ENCODE measurements around the gene USP5. TPM values are rescaled to one million over a fixed set of nuclear protein-coding genes. Genes with fewer than 3 reads are reported as not detected.
A peak's percentile ranks its signal among the peaks of the same experiment; 100 is the strongest.

Gene USP5
- total RNA-seq, 1 experiment from 2014 or later: 175 TPM

DNA sequence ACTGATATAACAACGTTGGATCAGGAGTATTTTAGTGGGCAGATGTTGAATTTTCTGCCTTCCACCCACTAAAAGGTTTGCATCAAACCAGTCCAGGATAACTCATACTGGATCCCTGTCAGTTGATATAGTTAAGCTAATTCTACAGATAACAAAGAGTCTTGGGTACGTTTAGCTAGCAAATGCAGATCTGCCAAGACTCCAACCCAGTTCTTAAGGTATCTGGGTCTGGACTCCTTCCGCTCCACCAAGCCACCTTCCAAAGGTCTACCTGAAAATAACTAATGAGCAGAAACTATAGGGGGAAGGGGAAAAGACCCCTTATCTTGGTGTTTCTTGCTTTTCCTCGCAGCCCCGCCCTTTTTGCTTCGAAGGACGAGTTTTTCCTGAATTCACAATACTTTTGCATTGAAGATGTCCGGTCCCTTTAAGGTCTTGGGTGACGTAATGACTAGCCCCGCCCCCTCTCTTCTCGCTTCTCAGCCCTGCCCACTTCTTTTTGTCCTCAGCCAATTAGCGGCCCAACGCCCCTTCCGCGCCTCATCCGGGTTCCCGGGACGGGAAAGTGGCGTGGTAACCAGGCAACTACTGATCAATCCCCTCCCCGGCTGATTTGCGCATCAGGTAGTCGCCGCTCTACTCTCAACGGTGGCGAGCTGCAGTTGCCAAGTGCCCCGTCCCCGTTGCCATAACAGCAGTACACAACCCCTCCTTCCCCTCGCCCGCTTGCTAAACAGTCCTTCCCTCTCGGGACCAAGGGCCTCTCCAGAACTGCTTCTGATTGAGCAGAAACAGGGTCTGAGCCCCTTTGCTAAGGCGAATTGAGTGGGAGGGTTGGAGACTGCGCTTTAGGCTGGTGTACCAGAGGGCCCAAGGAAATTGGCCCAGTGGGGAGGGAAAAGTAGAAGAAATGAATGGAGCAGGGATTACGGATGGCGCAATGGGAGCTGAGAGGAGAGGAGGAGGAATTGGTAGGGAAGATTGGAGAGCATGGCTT is 52.6 kb downstream of the USP5 start, which contains the start of gene LRRC23:
TSS of gene LRRC23 (plus strand) at position 543 of the 997 bp plus-strand sequence. CDS start 812 bp downstream, outside the sequence.
- no peaks in the 10 kb centered on the region for H3K27me3 ChIP-seq (ENCODE audit: insufficient read depth, low read length)
- DNase-seq (ENCODE audit: low read depth, low spot score) (peak; percentile 95), ATAC-seq (peak; percentile 98)
- H3K4me2 ChIP-seq (ENCODE audit: low read length): peak within 1 kb of the TSS; percentile 98
- peak within 1 kb of the TSS; percentile 80 for H3K9ac ChIP-seq (ENCODE audit: low read length)
- ChIA-PET CTCF (interaction anchor here (1.3 to 1.5 kb wide), 3 partner anchors 14 to 35 kb away, joined by 3 to 5 read pairs (median 4); no protein-coding TSS in a partner anchor), POLR2A (interaction anchor here (0.6 to 1.7 kb wide), 5 partner anchors 13 to 100 kb away, joined by 3 to 9 read pairs (median 3); partner anchors contain the start of genes C12orf57, RNU7-1 and TPI1), RAD21 (ENCODE audit: low non-redundant PET in 1 of 2, low total read pairs in 2 of 2, uncharacterized antibody in 2 of 2, unreplicated experiment in 2 of 2) (no interaction called here)
- TSS peak; percentile 90 for BruUV-seq (replicated peaks)
- H2AFZ ChIP-seq (ENCODE audit: low read depth, low read length, poor library complexity, severe bottlenecking): peak within 1 kb of the TSS; percentile 25
- intact Hi-C loops (cut with micrococcal nuclease): no loop called here
- peak; percentile 48 for TF ChIP-seq TCF7L2 (IDR thresholded peaks at IDR 0.05; ENCODE audit: borderline replicate concordance, extremely low read depth, insufficient read depth, insufficient read length)
- TF ChIP-seq CEBPB (IDR thresholded peaks at IDR 0.05; ENCODE audit: low read depth): no peak; the same call in 1 of the 2 replicates
- TF ChIP-seq, protein P1, sequence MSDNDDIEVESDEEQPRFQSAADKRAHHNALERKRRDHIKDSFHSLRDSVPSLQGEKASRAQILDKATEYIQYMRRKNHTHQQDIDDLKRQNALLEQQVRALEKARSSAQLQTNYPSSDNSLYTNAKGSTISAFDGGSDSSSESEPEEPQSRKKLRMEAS (IDR thresholded peaks at IDR 0.05): peak; percentile 33; the same call in 1 of the 2 replicates
- peak; percentile 82 for TF ChIP-seq POLR2AphosphoS5 (IDR thresholded peaks at IDR 0.05; ENCODE audit: low read depth, low read length)
- peak; percentile 51 for TF ChIP-seq EGR1 (IDR thresholded peaks at IDR 0.05; ENCODE audit: low read depth)
- TF ChIP-seq EZH2phosphoT487 (IDR thresholded peaks at IDR 0.05; ENCODE audit: borderline replicate concordance): no peak
- peak; percentile 78 for TF ChIP-seq SP1 (IDR thresholded peaks at IDR 0.05; ENCODE audit: low read depth)
- H3K4me1 ChIP-seq (ENCODE audit: control insufficient read depth in 1 of 2, insufficient read depth in 2 of 2, low read length in 2 of 2): peaks cover 10 to 28% of the 10 kb centered on the region in 2 experiments
- no peaks in the 10 kb centered on the region for H3K9me2 ChIP-seq (ENCODE audit: insufficient read depth)
- peak within 1 kb of the TSS; percentile 64 to 82 for H3K4me3 ChIP-seq (replicated peaks in 1 of 2; ENCODE audit: low read depth in 1 of 2, low read length in 2 of 2)
- H4K20me1 ChIP-seq (ENCODE audit: insufficient read depth): no peaks in the 10 kb centered on the region
- H3K27ac ChIP-seq (ENCODE audit: low read depth, low read length): peak within 1 kb of the TSS; percentile 26
- H3K9me3 ChIP-seq (ENCODE audit: control insufficient read depth in 1 of 2, insufficient read depth in 1 of 2, low read depth in 1 of 2, low read length in 2 of 2): no peaks in the 10 kb centered on the region
- no peaks in the 10 kb centered on the region for H3K36me3 ChIP-seq (ENCODE audit: control insufficient read depth in 1 of 2, insufficient read depth in 2 of 2, low read length in 2 of 2)
- H3K79me2 ChIP-seq (ENCODE audit: insufficient read depth, low read length): no peaks in the 10 kb centered on the region
